ENCODE data around the gene ID4.

Gene ID4

DNA sequence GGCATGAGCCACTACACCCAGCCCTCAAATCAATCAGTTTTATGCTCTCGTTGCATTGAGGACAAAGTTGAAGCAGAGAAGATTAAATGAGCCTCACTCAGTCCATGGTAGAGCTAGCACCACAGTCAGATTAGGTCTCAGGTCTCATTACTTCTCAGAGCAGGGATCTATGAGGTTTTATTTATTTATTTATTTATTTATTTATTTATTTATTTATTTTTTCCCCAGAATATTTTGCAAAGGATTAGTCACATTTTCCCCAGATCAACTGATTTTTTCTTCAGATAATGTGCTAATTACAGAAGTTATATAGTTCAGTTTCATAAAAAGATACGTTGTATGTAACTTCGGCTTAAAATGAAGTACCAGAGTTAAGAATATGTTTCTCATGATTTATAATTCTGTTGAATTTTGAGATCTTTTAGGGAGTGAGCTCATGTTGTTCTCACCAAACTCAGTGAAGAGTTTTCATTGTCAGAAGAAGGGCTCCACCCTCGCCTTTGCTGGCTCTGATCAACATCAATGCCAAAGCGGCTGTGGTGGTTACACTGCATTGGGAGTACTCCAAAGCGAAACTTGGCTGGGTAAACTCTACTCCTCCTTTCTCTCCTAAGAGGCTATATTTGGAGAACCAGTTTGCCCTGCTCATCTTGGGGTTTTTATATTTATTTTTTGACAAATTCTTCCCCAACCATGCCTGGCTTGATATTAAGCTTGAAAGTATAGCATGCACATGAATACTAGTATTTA is 12.9 kb upstream of the ID4 start:
- TF ChIP-seq, protein P1, sequence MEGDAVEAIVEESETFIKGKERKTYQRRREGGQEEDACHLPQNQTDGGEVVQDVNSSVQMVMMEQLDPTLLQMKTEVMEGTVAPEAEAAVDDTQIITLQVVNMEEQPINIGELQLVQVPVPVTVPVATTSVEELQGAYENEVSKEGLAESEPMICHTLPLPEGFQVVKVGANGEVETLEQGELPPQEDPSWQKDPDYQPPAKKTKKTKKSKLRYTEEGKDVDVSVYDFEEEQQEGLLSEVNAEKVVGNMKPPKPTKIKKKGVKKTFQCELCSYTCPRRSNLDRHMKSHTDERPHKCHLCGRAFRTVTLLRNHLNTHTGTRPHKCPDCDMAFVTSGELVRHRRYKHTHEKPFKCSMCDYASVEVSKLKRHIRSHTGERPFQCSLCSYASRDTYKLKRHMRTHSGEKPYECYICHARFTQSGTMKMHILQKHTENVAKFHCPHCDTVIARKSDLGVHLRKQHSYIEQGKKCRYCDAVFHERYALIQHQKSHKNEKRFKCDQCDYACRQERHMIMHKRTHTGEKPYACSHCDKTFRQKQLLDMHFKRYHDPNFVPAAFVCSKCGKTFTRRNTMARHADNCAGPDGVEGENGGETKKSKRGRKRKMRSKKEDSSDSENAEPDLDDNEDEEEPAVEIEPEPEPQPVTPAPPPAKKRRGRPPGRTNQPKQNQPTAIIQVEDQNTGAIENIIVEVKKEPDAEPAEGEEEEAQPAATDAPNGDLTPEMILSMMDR (IDR thresholded peaks at IDR 0.05; ENCODE audit: insufficient read depth, low read length, poor library complexity, severe bottlenecking): no peak
- no peak for DNase-seq (ENCODE audit: extremely low read depth, insufficient read length)
- Histone ChIP-seq H3K4me3 (replicated peaks; ENCODE audit: low read depth, low read length) (no peak overlapping the region), H3K36me3 (ENCODE audit: control insufficient read depth, insufficient read depth, low read length) (no peaks in the 10 kb centered on the region), H3K27me3 (replicated peaks; ENCODE audit: control insufficient read depth, insufficient read depth, low read length) (no peaks in the 10 kb centered on the region)

DNA sequence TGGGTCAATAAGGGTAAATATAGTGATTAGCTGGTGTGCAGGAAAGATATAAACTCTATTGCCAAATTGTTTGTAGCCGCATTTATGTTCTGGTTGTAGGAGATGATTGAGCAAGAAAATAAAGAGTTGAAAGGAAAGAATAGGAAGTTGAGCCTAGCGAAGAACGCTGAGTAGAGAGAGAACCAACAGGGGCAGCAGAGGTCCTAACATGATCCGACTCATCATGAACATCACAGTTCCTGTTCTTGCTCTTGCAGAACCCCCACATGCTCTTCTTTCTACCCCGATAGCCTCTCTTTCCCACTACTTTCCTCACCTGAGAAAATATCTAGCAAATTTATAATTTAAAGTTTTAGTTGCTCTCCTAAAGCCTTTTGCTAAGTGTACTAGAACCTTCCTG is 9.9 kb upstream of the ID4 start:
- TF ChIP-seq, protein P1 (IDR thresholded peaks at IDR 0.05; ENCODE audit: insufficient read depth, low read length, poor library complexity, severe bottlenecking): no peak
- H3K27me3 ChIP-seq (replicated peaks; ENCODE audit: control insufficient read depth, insufficient read depth, low read length): no peaks in the 10 kb centered on the region
- DNase-seq (ENCODE audit: extremely low read depth, insufficient read length): no peak
- H3K4me3 ChIP-seq (replicated peaks; ENCODE audit: low read depth, low read length): no peak overlapping the region
- H3K36me3 ChIP-seq (ENCODE audit: control insufficient read depth, insufficient read depth, low read length): no peaks in the 10 kb centered on the region

DNA sequence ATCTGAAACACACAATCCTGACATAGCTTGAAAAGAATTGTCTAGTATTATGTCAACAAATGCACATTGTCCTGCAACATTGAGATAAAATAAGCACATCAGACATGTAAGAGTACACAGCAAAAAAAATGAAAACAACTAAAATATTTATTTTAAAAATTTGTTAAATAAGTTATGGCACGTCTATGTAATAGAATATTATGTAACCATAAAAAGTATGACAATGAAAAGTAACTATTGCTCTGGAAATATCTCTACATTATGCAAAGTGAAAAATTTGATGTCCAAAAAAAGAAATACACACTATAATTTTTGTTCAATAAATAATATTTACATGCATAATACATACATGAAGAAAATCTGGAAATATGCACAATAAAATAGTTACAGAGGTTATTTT is 9.3 kb upstream of the ID4 start:
- TF ChIP-seq, protein P1 (IDR thresholded peaks at IDR 0.05; ENCODE audit: insufficient read depth, low read length, poor library complexity, severe bottlenecking): no peak
- no peak for DNase-seq (ENCODE audit: extremely low read depth, insufficient read length)
- no peaks in the 10 kb centered on the region for H3K27me3 ChIP-seq (replicated peaks; ENCODE audit: control insufficient read depth, insufficient read depth, low read length)
- H3K36me3 ChIP-seq (ENCODE audit: control insufficient read depth, insufficient read depth, low read length): no peaks in the 10 kb centered on the region
- no peak overlapping the region for H3K4me3 ChIP-seq (replicated peaks; ENCODE audit: low read depth, low read length)

DNA sequence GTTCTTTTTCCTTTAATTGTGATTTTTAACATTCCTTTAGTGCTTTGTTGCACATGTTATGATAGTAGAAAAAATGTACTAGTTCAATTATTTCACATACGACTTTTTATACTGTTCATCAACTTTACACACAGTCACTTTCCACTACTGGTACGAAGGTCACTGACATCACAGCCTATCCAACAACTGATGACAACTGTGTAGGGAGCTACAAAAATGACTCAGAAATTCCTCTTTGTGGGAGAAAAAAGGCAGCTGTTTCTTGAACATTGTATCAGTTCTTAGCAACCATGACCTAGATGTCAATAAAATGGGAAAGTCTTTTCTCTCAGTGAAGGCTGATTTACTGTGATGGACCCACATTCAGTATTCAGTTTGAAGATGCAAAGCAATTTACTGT is 7.0 kb upstream of the ID4 start:
- Histone ChIP-seq H3K4me3 (replicated peaks; ENCODE audit: low read depth, low read length) (no peak overlapping the region), H3K36me3 (ENCODE audit: control insufficient read depth, insufficient read depth, low read length) (no peaks in the 10 kb centered on the region), H3K27me3 (replicated peaks; ENCODE audit: control insufficient read depth, insufficient read depth, low read length) (no peaks in the 10 kb centered on the region)
- TF ChIP-seq, protein P1 (IDR thresholded peaks at IDR 0.05; ENCODE audit: insufficient read depth, low read length, poor library complexity, severe bottlenecking): no peak
- no peak for DNase-seq (ENCODE audit: extremely low read depth, insufficient read length)

DNA sequence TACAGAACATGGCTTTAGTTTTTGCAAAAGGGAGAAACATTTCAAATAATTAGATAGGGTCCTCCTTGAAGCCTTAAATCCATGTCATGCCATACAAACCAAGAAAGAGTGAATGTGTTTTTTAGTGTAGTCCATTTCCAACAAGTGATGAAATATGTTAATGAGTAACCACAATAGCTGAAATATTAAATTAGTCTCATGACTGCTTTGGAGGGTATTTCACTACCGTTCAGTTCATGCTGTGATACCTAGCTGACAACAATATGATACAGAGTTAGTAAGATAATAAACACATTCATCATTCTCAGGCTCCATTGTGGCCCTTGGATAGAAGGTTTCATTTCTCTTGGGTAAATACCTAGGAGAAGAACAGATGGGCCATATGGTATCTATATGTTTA is 5.8 kb upstream of the ID4 start:
- DNase-seq (ENCODE audit: extremely low read depth, insufficient read length): no peak
- Histone ChIP-seq H3K27me3 (replicated peaks; ENCODE audit: control insufficient read depth, insufficient read depth, low read length) (no peaks in the 10 kb centered on the region), H3K36me3 (ENCODE audit: control insufficient read depth, insufficient read depth, low read length) (no peaks in the 10 kb centered on the region), H3K4me3 (replicated peaks; ENCODE audit: low read depth, low read length) (no peak overlapping the region)
- TF ChIP-seq, protein P1 (IDR thresholded peaks at IDR 0.05; ENCODE audit: insufficient read depth, low read length, poor library complexity, severe bottlenecking): no peak

DNA sequence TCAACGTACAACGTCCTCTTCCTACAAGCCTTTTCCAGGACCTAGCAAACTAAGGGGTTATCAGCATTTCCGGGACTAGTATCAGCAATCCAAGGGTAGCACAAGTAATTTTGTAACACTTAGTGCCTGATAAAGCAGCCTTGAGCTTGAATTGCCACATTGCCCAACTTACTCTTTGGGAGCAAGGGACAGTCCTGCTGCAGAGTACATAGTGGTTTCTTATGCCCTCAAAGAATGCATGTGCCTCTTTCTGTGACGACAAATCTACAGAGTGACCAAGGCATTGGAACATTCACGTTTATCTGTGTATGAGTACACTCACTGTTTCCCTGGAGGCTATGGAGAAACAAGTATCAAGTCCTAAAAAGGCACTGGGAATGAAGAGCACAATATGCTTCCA is 3.2 kb upstream of the ID4 start:
- TF ChIP-seq, protein P1 (IDR thresholded peaks at IDR 0.05; ENCODE audit: insufficient read depth, low read length, poor library complexity, severe bottlenecking): no peak

More for the DNA sequence above, 3.2 kb upstream of the ID4 start:
- no peak for DNase-seq (ENCODE audit: extremely low read depth, insufficient read length)
- Histone ChIP-seq H3K27me3 (replicated peaks; ENCODE audit: control insufficient read depth, insufficient read depth, low read length) (no peaks in the 10 kb centered on the region), H3K36me3 (ENCODE audit: control insufficient read depth, insufficient read depth, low read length) (no peaks in the 10 kb centered on the region), H3K4me3 (replicated peaks; ENCODE audit: low read depth, low read length) (no peak overlapping the region)
